ENCODE measurements around the gene CUL5.

GRCh38 chr11:108002476-108002875, 6.2 kb upstream of the CUL5 start:
- no peak for TF ChIP-seq POLR2A (IDR thresholded peaks at IDR 0.05)
- no peak for TF ChIP-seq CTCF (IDR thresholded peaks at IDR 0.05)
- no peak for TF ChIP-seq POLR2AphosphoS5 (IDR thresholded peaks at IDR 0.05)
